A673 (cell line): ENCODE measurements around the gene PCBP3. TPM values are rescaled to one million over a fixed set of nuclear protein-coding genes. Genes with fewer than 3 reads are reported as not detected.
"Not testable (repeated sequence)": the region's sequence is repeated elsewhere in the genome, so short reads cannot be mapped to it uniquely, and the experiment has no call there.

ENCODE experiments used
- BruUV-seq: library from RNA; stranded (reverse); fragments of 400-500 nt; replicated peaks from 2 replicates; lab custom pipeline; 2021; lab: Mats Ljungman, UMichigan
- CTCF ChIA-PET: fragments of 300-600 bp; sonication (Branson Sonifier 250); formaldehyde crosslinking; loops from one replicate; lab custom pipeline; 2022; ENCODE audit warnings: antibody characterized with exemption; lab: Charles Lee
- POLR2A ChIA-PET: fragments of 300-600 bp; sonication (Branson Sonifier 250); formaldehyde crosslinking; loops from one replicate; lab custom pipeline; 2022; ENCODE audit warnings: antibody characterized with exemption; ENCODE audit not compliant: low non-redundant PET; lab: Charles Lee
- DNase-seq: peaks from one replicate; pipeline ENCODE4 v3.0.0-alpha.2; 2015; ENCODE audit warnings: low spot score
- H3K27ac ChIP-seq: fragments of 200-600 bp; sonication (generic); 2 replicates; pipeline ENCODE4 v1.5.1; 2016; ENCODE audit warnings: mixed run types, low read depth, mild to moderate bottlenecking, mixed read lengths, antibody characterized with exemption, low read length; ENCODE audit not compliant: poor library complexity, severe bottlenecking
- H3K27me3 ChIP-seq: fragments of 200-600 bp; sonication (generic); replicated peaks from 2 replicates; pipeline ENCODE4 v1.6.1; 2017; ENCODE audit warnings: mixed run types, low read depth, mild to moderate bottlenecking, mixed read lengths, antibody characterized with exemption, low read length; ENCODE audit not compliant: insufficient read depth, poor library complexity
- H3K36me3 ChIP-seq: fragments of 200-600 bp; sonication (generic); 2 replicates; pipeline ENCODE4 v1.6.1; 2016; ENCODE audit warnings: mixed run types, mild to moderate bottlenecking, mixed read lengths, antibody characterized with exemption, low read length; ENCODE audit not compliant: insufficient read depth, poor library complexity, severe bottlenecking
- H3K4me1 ChIP-seq: fragments of 200-600 bp; sonication (generic); 2 replicates; pipeline ENCODE4 v1.6.1; 2017; ENCODE audit warnings: mixed run types, mild to moderate bottlenecking, mixed read lengths, antibody characterized with exemption, low read length; ENCODE audit not compliant: insufficient read depth, poor library complexity, severe bottlenecking
- H3K4me3 ChIP-seq: fragments of 200-600 bp; sonication (generic); 2 replicates; pipeline ENCODE4 v1.5.1; 2016; ENCODE audit warnings: low read depth, mixed run types, mild to moderate bottlenecking, mixed read lengths, low read length; ENCODE audit not compliant: poor library complexity, severe bottlenecking
- H3K9me3 ChIP-seq: fragments of 200-600 bp; sonication (generic); 2 replicates; pipeline ENCODE4 v1.6.1; 2016; ENCODE audit warnings: mixed run types, low read depth, mild to moderate bottlenecking, mixed read lengths, antibody characterized with exemption, low read length; ENCODE audit not compliant: poor library complexity, severe bottlenecking
- CTCF ChIP-seq: fragments of 300-800, 200-600 bp; sonication (generic); conservative IDR thresholded peaks from 2 replicates; pipeline ENCODE4 v1.5.1; 2017; ENCODE audit warnings: low read depth, mild to moderate bottlenecking, antibody characterized with exemption, low read length, moderate library complexity, mixed read lengths
- EZH2 ChIP-seq: fragments of 200-600 bp; sonication (generic); IDR thresholded peaks from 2 replicates; pipeline ENCODE4 v1.6.1; 2017; ENCODE audit warnings: borderline replicate concordance, low read depth, mild to moderate bottlenecking, mixed read lengths, antibody characterized with exemption, low read length; ENCODE audit not compliant: poor library complexity, severe bottlenecking
- intact Hi-C: fragments of 100-400 bp; cut with micrococcal nuclease; formaldehyde crosslinking; loops from one replicate; pipeline ENCODE4 v1.10.0; 2022; ENCODE audit not compliant: unreplicated experiment
- total RNA-seq: library from RNA; stranded (reverse); gene quantifications from 2 replicates; pipeline ENCODE4 v1.2.3, GENCODE V29; 2021

PCBP3 gene
- total RNA-seq, 1 experiment from 2014 or later = 25.6 TPM

GRCh38 chr21:45951676-45952075, 308.2 kb downstream of the PCBP3 start:
- ChIA-PET CTCF (no interaction called here), POLR2A (no interaction called here)
- intact Hi-C loops = no loop called here
- no peaks in the 10 kb centered on the region for H3K9me3 ChIP-seq
- no TSS peak for BruUV-seq
- TF ChIP-seq EZH2 (no peak), CTCF (no peak)
- no peak for DNase-seq
- H3K4me3 ChIP-seq = no peak overlapping the region
- no peak overlapping the region for H3K27ac ChIP-seq
- H3K36me3 ChIP-seq = no peaks in the 10 kb centered on the region
- H3K27me3 ChIP-seq = no peaks in the 10 kb centered on the region
- H3K4me1 ChIP-seq = peaks cover 19% of the 10 kb centered on the region

DNA sequence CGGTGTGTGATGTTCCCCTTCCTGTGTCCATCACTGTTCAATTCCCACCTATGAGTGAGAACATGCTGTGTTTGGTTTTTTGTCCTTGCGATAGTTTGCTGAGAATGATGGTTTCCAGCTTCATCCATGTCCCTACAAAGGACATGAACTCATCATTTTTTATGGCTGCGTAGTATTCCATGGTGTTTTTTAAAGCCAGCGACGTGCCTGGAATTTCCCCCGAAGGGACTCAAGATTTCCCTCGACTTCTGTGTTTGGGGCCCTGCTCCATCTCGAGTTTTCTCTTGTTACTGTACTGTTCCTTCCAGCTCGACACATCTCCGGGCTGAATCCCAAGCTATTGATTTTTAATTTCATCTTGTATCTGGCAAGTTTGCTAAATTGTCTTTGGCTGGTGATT, 309.0 kb downstream of the PCBP3 start:
- DNase-seq, H3K27me3 ChIP-seq, CTCF ChIA-PET, H3K4me3 ChIP-seq, H3K36me3 ChIP-seq, POLR2A ChIA-PET, BruUV-seq, intact Hi-C loops, H3K27ac ChIP-seq, H3K9me3 ChIP-seq: not testable (repeated sequence)
- H3K4me1 ChIP-seq = peaks cover 19% of the 10 kb centered on the region

- POLR2A ChIA-PET = no interaction called here
- no TSS peak for BruUV-seq
- CTCF ChIA-PET = no interaction called here
- H3K36me3 ChIP-seq = no peaks in the 10 kb centered on the region
- H3K27me3 ChIP-seq = no peaks in the 10 kb centered on the region
- intact Hi-C loops = no loop called here
- no peak overlapping the region for H3K27ac ChIP-seq
- H3K4me1 ChIP-seq = peaks cover 19% of the 10 kb centered on the region
- no peak for TF ChIP-seq EZH2
- no peak for TF ChIP-seq CTCF
- no peaks in the 10 kb centered on the region for H3K9me3 ChIP-seq
- H3K4me3 ChIP-seq = no peak overlapping the region
- DNase-seq = no peak
Measured at GRCh38 chr21:45952974-45953373, 309.4 kb downstream of the PCBP3 start.

GRCh38 chr21:45954261-45954660, 310.7 kb downstream of the PCBP3 start:
- peaks cover 19% of the 10 kb centered on the region for H3K4me1 ChIP-seq
- ChIA-PET CTCF (interaction anchor here (0.5 to 0.9 kb wide), 3 partner anchors 15 to 189 kb away, joined by 3 to 4 read pairs (median 3); no protein-coding TSS in a partner anchor), POLR2A (no interaction called here)
- BruUV-seq = no TSS peak
- no peak overlapping the region for H3K27ac ChIP-seq
- H3K4me3 ChIP-seq = no peak overlapping the region
- intact Hi-C loops = no loop called here
- no peaks in the 10 kb centered on the region for H3K36me3 ChIP-seq
- no peaks in the 10 kb centered on the region for H3K27me3 ChIP-seq
- TF ChIP-seq EZH2 (no peak), CTCF (0 out of 2 replicates have a peak, but pooled peaks have one; percentile 13)
- no peak for DNase-seq
- H3K9me3 ChIP-seq = no peaks in the 10 kb centered on the region
